GM19455 (cell line): ENCODE results near the gene CAMLG.
"Not testable (repeated sequence)": the region's sequence is repeated elsewhere in the genome, so short reads cannot be mapped to it uniquely, and the experiment has no call there.

Experiments used
- ATAC-seq: cut with Tn5 transposase; IDR thresholded peaks from one replicate; pipeline ENCODE4 v1.9.1; 2021; ENCODE audit not compliant: unreplicated experiment

The CAMLG gene

DNA sequence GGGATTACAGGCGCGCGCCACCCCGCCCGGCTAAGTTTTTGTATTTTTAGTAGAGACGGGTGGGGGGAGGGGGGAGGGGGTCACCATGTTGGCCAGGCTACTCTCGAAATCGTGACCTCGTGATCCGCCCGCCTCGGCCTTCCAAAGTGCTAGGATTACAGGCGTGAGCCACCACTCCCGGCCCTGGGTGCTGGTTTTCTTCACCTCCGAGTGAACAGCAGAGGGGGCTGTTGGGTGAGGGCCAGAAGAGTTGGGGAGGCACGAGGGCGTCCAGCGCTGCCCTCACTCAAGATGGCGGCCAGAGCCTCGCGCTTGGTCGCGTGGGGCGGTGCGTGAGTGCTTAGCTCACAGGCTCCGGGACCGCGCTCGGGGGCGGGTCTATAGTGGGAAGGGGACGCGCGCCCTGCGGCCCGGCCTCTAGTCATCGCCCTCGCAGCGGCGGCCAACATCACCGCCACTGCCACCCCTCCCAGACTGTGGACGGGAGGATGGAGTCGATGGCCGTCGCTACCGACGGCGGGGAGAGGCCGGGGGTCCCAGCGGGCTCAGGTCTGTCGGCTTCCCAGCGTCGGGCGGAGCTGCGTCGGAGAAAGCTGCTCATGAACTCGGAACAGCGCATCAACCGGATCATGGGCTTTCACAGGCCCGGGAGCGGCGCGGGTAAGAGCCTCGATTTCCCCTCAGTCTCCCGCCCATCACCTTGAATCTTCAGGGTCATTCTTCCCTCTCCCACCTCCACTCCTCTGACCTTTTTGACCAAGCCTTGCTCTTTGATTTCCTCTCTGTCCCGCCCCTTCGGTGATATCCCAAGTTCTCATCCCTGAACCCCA, at the start of gene CAMLG:
CAMLG (plus strand) TSS at position 416 of the 830 bp plus-strand sequence; CDS start at position 489, 73 bp downstream.
- ATAC-seq: peak; percentile 95

DNA sequence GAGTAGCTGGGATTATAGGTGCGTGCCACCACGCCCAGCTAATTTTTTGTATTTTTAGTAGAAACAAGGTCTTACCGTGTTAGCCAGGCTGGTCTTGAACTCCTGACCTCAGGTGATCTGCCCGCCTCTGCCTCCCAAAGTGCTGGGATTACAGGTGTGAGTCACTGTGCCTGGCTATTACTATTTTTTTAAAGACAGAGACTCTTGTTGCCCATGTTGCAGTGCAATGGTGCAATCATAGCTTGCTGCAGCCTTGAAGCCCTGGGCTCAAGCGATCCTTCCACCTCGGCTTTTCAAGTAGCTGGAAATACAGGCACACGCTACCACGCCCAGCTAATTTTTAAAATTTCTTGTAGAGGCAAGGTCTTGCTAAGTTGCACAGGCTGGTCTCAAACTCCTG, 48.2 kb upstream of the CAMLG start:
- not testable (repeated sequence) for ATAC-seq

DNA sequence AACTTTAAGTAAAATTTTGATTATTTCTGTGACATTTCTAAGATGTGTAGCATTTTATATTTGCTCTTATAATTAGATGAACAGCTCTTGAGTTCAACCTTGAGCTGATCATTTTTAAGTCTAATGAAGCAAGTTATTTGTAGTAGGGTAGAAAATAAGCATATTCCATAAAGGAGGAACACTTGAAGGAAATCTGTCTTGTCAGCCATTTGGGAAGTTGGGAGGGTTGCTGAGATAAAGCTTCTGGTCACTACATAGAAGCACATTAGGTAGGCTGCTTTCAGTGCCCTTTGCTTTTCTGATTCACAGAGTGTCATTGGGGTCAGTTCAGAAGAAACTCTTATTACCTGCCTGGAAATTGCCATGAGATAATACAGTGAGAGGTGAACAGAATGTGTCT, 45.6 kb upstream of the CAMLG start:
- ATAC-seq: no peak

DNA sequence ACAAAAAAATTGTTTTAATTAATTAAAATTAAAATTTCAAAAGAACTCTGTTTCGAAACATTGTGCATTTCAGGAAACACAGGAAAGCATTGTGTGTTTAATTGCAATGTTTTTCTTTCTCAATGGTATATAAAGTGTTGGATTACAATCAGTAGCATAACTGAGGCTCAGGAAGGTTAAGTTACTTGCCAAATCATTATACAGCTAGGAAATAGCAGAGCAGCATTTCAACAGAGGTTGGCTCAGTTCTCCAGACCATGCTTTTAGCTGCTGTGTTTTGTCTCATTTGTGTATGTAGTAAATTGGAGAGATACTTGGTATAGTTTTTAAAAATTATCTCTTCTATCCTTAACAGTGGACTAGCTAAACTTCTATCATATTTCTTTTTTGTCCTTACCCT, 30.0 kb upstream of the CAMLG start:
- ATAC-seq: no peak

DNA sequence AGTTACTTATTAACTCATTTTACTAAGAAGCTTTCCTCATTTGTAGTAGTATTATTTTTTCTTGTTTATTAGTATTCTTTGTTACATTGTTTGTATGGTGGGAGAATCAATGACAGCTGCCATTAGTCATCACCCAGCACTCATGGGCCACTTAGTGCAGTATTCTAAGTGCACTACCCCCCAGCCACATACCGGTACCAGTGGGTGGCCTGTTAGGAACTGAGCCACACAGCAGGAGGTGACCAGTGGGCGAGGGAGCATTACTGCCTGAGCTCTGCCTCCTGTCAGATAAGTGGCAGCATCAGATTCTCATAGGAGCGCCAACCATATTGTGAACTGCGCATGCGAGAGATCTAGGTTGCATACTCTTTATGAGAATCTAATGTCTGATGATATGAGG, 24.2 kb upstream of the CAMLG start:
- ATAC-seq: no peak

DNA sequence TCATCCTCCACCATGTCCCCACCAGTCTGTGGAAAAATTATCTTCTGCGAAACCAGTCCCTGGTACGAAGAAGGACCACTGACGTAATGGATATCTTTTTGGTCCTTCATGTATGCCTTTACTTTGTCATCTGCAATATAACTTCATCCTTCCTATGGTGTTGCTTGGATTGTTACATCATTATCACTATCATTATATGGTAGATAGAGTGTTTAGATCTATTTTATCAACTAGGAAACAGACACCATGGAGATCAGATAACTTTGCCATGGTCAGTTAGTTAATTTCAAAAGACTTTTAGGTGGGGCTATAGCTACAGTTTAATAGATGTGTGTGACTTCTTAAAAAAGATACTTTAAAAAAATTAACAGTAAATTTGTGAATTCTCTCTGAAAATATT, 23.8 kb upstream of the CAMLG start:
- ATAC-seq: no peak

DNA sequence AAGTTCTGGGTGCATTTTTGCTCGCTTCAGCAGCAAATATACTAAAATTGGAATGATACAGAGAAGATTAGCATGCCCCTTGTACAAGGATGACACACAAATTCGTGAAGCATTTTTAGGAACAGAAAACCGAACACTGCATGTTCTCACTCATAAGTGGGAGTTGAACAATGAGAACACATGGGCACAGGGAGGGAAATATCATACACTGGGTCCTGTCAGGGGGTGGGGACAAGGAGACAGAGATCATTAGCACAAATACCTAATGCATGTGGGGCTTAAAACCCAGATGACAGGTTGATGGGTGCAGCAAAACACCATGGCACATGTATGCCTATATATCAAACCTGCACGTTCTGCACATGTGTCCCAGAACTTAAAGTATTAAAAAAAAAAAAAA, 22.9 kb upstream of the CAMLG start:
- ATAC-seq: not testable (repeated sequence)

DNA sequence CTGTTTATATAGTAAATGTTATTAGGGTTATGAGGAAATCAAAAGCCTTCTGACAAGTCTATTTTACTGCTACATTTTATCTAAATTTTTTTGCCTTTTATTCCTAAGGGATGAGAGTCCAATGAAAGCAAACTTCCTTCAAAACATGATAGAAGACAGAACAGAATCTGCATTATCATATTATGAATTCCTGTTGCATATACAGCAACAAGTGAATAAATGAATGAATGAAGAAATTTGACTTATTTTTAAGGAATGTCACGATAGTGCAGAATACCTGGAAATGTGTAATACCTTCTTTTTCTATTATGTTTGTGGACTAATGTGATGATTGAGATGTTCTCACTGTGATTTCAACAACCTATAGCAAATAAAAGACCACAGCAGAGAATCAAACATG, 13.5 kb upstream of the CAMLG start:
- ATAC-seq: no peak

DNA sequence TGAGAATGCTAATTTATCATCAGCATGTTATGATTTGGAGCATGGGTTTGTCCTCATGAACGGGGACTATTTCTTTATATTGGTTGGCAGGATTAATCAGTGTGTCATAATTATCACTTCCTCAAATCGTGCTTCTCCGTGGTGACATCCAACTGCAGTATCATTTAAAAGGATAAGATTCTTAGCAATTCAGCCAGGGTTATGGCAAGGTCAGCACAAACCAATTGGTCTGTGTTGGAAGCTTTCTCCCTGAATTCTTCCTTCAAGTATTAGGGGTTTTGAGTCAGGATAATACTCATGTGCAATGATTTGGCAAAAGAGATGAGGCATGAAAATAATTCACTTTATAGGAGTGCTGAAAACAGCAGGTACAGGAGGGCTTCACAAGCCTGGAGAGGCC, 5.5 kb upstream of the CAMLG start:
- no peak for ATAC-seq

DNA sequence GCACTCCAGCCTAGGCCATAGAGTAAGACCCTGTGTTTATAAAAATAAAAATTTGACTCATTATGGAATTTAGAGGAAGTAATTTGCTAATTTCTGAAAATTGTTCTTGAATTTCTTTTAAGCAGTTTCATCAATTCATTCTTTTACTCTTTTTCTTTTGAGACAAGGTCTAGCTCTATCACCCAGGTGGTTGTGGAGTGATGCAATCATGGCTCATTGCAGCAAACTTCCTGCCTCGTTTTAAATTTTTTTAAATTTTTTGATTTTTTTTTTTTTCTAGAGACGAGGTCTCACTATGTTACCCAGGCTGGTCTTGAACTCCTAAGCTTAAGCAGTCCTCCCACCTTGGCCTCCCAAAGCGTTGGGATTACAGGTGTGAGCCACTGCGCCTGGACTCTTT, 3.1 kb upstream of the CAMLG start:
- ATAC-seq: no peak

DNA sequence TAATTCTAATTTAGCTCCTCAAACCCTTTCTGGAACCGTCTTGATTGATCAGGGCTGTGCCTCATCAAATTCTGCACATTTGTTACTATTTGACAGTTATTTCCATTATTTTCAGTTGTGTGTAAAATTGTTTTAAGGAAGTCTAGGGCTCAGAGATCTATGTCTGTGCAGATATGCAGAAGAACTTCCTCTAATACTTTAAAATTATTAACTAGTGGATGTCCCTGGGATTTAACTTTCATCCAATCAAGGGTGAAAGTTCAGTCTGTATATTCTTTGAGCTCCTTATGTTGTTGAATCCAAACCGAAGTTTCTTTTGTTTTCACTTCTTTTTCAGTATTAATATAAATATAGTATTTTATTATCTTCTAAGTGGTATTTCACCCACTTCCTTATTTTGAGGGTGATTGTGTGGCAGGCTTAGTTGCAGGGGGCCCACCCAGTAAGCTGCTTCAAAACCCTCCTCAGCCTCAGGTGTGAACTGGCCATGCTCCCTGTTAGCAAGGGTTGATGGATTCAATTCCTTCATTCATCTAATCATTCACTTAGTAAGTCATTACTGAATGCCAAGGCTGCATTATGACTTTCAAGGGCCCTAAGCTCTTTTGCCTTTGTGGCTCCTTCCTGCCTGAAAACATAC, 2.1 kb upstream of the CAMLG start:
- no peak for ATAC-seq

DNA sequence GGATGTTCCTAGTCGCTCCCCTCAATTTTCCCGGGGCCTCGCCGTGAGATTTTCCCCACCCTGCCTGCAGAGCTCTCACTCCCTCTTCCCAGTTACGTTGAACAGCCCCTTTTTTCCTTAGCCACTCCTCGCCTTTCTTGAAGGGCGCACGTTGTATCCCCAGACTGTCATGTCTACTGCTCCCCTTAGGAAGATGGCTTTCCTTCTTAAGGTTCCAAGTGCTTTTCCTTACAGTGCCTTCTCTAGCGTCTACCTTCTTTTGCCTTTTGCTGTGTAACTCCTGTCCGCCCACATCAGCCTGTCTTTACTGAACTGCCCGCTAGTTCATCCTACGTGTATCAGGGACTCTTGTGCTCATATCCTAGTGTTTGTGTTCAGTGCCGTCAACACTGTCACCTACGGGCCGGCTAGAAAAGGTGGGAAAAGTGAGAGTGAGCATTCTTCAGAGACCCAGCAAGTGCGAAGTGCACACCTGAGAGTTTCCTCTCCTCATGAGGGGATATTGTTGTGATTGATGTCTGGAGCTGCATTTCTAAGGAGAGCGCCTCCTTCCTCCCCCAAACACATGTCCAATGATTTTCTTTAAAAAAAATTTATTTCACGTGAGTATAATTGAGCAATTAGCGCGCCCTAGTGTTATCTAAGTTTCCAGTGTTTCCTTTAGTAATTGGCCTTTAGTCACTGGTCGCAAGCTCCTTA, 764 bp downstream of the CAMLG start:
- no peak for ATAC-seq

DNA sequence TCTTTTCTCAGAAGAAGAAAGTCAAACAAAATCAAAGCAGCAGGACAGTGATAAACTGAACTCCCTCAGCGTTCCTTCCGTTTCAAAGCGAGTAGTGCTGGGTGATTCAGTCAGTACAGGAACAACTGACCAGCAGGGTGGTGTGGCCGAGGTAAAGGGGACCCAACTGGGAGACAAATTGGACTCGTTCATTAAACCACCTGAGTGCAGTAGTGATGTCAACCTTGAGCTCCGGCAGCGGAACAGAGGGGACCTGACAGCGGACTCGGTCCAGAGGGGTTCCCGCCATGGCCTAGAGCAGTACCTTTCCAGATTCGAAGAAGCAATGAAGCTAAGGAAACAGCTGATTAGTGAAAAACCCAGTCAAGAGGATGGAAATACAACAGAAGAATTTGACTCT, 2.7 kb downstream of the CAMLG start:
- ATAC-seq: no peak

DNA sequence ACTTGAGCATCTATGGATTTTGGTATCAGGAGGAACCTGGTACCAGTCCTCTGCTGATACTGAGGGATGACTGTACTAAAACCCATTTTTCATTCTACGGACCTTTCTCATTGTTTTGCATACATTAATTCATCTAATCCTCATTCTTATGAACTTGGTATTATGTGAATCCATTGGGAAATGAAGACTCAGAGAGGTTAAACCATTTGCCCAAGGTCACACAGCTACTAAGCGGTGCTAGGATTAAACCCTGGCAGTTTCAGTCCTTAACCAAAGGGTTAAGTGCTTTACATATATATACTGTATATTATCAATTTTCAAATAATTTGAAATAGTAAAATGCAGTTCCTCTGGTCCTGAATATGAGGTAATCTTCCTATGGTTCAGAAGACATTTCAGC, 3.8 kb downstream of the CAMLG start:
- ATAC-seq: no peak

DNA sequence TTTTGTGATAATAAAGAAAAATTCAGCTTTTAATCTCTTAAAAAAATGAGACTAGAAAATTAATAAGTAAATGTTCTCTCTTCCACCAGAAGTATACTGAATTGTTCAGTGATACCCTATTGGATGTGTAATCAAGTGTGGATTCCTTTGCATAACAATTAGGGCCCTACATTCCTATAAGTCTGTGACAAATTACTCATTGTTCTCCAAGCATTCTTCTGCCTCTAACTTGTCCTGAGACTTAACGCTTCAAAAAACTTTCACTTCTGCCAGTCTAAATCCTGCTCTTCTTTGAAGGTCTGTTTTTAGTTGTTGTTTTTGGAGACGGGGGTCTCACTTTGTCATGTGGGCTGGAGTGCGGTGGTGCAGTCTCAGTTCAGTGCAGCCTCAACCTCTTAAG, 11.1 kb downstream of the CAMLG start:
- no peak for ATAC-seq

DNA sequence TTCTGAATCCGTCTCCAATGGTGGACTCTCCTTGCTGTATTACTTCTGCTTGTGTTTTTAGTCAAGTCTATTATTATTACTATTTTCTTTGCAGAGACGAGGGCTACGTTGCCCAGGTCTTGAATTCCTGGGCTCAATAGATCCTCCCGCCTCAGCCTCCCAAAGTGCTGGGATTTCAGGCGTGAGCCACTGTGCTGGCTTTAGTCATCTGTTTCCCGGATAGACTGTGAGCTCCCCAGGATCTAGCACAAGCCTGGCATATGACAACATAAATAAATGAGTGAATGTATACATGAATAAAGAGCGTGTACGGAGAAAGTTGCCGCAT, 19.8 kb downstream of the CAMLG start:
- peak; percentile 37 for ATAC-seq

DNA sequence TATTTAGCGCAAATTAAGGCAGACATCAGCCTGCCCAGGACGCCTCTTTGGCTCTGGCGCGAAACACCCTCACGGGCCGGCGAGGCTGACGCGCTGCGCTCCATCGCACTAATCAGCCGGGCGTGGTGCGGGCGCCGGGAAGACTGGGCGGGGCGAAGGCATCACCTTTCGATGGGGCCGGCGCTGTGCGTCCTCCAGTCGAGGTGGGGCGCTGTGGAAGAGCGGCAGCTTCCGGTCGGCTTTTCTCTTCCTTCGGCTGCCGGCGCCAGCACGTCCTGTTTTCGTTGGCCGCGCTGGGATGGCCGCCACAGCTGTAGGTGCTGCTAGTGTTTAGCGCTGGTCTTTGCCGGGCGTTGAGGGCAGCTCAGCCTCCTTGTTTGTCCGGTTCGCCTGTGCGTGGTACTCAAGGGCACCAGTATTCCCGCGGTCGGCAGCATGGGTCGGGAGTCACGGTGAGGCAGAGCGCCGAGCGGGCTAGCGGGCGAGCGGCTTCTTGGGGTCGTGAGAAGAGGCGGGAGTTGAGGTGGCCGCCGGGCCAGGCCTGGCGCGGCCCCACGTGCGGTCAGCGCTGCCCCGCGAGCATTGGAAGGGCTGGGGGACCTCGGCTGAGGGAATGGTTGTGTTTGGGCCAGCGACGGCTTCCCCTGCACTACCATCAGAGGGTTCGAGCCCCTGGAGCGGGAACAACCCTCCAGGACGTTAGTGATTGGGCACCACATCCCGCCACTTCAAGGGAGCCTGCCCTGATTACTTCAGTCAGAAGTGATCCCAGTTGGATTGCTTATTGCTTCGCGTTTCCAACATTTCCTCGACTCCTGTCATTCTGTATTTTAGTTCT, 20.4 kb downstream of the CAMLG start, which contains the start of gene DDX46:
DDX46 (plus strand) TSS at position 276 of the 838 bp plus-strand sequence; CDS start at position 436, 160 bp downstream.
- peak; percentile 95 for ATAC-seq

DNA sequence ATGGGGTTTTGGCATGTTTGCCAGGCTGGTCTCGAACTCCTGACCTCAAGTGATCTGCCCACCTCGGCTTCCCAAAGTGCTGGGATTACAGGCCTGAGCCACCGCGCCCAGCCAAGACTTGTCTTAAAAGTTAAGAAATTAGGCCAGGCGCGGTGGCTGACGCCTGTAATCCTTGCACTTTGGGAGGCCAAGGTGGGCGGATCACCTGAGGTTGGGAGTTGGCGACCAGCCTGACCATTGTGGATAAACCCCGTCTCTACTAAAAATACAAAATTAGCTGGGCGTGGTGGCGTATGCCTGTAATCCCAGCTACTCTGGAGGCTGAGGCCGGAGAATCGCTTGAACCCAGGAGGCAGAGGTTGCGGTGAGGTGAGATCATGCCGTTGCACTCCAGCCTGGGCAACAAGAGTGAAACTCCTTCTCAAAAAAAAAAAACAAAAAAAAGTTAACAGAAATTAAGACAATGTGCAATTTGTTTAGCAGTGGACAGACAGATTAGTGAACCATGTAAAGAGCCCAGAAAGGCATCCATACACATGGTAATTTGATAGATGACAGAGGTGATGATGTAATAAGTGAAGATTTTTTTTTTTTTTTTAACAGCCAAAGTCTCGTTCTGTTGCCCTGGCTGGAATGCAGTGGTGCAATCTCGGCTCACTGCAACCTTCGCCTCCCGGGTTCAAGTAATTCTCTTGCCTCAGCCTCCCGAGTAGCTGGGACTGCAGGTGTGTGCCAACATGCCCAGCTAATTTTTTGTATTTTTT, 29.4 kb downstream of the CAMLG start:
- not testable (repeated sequence) for ATAC-seq

DNA sequence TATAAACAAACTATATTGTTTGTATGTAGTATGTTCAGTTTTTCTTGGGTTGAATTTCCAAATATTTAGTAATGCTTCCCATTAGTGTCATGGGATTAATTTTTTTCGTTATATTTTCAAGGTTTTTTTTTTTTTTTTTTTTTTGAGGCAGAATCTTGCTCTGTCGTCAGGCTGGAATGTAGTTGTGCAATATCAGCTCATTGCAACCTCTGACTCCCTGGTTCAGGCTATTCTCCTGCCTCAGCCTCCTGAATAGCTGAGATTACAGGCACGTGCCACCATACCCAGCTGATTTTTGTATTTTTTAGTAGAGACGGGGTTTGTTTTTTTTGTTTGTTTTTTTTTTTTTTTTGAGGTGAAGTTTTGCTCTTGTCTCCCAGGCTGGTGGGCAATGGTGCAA, 30.9 kb downstream of the CAMLG start:
- no peak for ATAC-seq

DNA sequence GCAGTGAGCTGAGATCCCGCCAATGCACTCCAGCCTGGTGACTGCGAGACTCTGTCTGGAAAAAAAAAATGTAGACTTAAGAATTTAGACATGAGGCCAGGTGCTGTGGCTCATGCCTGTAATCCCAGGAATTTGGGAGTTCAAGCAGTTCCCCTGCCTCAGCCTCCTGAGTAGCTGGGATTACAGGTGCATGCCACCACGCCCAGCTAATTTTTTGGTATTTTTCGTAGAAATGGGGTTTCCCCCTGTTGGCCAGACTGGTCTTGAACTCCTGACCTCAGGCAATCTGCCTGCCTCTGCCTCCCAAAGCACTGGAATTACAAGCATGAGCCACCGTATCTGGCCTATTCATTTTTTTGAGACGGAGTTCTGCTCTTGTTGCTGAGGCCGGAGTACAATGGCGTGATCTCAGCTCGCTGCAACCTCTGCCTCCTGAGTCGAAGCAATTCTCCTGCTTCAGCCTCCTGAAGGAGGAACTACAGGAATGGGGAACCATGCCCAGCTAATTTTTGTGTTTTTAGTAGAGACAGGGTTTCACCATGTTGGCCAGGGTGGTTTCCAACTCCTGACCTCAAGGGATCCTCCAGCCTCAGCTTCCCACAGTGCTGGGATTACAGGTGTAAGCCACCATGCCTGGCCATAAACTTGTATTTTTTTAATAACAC, 34.2 kb downstream of the CAMLG start:
- no peak for ATAC-seq
